Gastroesophageal sphincter (tissue), 4 donors: ENCODE measurements around the gene HLA-DQA1. TPM values are rescaled to one million over a fixed set of nuclear protein-coding genes. Genes with fewer than 3 reads are reported as not detected.
A peak's percentile ranks its signal among the peaks of the same experiment; 100 is the strongest.

Source experiments
- ATAC-seq: fragments of 150-250 bp; one replicate; pipeline ENCODE4 v1.9.1; 2016; ENCODE audit warnings: mild to moderate bottlenecking, moderate library complexity
- H3K27ac ChIP-seq, 4 donors: fragments of 200-600 bp; sonication (generic) in 3 of 4; 1 replicate in 3 of 4; 2 replicates in 1 of 4; pipeline ENCODE4 v1.5.1; 2016 to 2019
- H3K27me3 ChIP-seq: fragments of 200-600 bp; sonication (generic); one replicate; pipeline ENCODE4 v1.5.1; 2019
- H3K36me3 ChIP-seq, 2 donors: fragments of 200-600 bp; sonication (generic); one replicate each; pipeline ENCODE4 v1.5.1; 2019; ENCODE audit warnings: control low read depth in 1 of 2
- H3K4me1 ChIP-seq, 3 donors: fragments of 200-600 bp; sonication (generic); 1 replicate in 2 of 3; 2 replicates in 1 of 3; pipeline ENCODE4 v1.5.1; 2016 to 2019; ENCODE audit warnings: control low read depth in 2 of 3
- H3K4me3 ChIP-seq, 2 donors: fragments of 200-600 bp; sonication (generic); one replicate each; pipeline ENCODE4 v1.5.1; 2019; ENCODE audit warnings: mild to moderate bottlenecking in 1 of 2, moderate library complexity in 1 of 2
- H3K9me3 ChIP-seq, 3 donors: fragments of 200-600 bp; sonication (generic); one replicate each; pipeline ENCODE4 v1.5.1; 2017 to 2019; ENCODE audit warnings: control low read depth in 2 of 3
- EP300 ChIP-seq: sonication (generic); formaldehyde crosslinking; IDR thresholded peaks from one replicate; pipeline ENCODE4 v1.6.1; 2017; ENCODE audit warnings: antibody characterized with exemption, mild to moderate bottlenecking
- POLR2A ChIP-seq, 2 donors: fragments of 450-650 bp; IDR thresholded peaks; one replicate each; pipeline ENCODE4 v1.6.1; 2017; ENCODE audit warnings: antibody characterized with exemption in 2 of 2, mild to moderate bottlenecking in 2 of 2, moderate library complexity in 1 of 2
- POLR2AphosphoS5 ChIP-seq: sonication (generic); formaldehyde crosslinking; IDR thresholded peaks from one replicate; pipeline ENCODE4 v1.6.1; 2017; ENCODE audit warnings: antibody characterized with exemption
- WGBS, 2 donors: methylation state at CpG; one replicate each; pipeline ENCODE4 v1.1.5; 2018; ENCODE audit warnings: low coverage in 1 of 2; 5-methylcytosine and 5-hydroxymethylcytosine counted together
- total RNA-seq, 4 donors: library from RNA; depleted of rRNA; stranded (reverse); fragments of >200 nt; gene quantifications; one replicate each; pipeline ENCODE4 v1.1.0, GENCODE V29; 2016
- TF ChIP-seq, protein P1 (sequence below), 4 experiments: fragments of 200-600 bp in 2 of 4; fragments of 450-650 bp in 2 of 4; sonication (generic) in 1 of 4; IDR thresholded peaks; one replicate each; pipeline ENCODE4 v1.5.1; 2017 to 2019; ENCODE audit warnings: antibody characterized with exemption in 4 of 4, mild to moderate bottlenecking in 2 of 4, moderate library complexity in 2 of 4

HLA-DQA1 gene
- total RNA-seq, 4 donors from 2014 or later = 1.7 to 7.8 (median 4.3) TPM; not detected in 1

DNA sequence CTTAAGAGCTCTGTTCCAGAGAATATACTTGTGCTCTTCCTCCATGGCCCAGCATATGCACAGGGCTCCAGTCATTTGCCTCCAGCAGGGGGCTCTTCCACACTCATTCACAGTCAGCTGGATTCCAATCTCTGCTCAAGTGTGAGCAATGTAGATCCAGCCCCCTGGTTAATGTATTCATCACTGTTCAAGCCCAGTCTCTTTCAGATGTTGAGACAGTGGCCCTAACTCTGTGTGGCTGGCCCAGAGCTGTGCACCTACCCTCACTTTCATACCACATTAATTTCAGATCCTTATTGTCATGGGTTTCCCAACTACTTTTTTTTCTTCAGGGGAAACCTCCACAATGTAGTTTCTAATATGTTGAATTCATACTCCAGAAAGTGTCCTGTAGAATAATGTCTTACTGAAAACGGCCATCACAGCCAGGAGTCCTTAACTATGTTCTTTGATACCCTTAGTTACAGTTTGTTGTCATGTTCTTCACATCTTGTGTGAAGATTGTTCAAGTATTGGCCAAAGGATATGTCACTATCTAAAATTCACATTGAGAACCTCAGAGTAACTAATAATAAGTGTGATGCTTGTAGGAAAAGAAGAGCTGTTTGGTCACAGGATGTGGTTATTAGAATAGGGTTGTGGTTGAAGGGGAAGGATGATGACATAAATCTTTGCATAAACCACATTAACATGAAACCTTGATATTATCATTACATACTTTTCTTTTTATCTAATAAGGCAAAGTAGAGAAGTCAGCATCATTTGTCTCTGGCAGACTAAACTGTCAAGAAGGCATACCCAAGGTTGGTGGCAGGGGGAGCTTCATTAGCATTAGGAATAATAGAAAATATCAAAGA lies 14.4 kb upstream of the HLA-DQA1 start:
- Histone ChIP-seq H3K27me3 (no peaks in the 10 kb centered on the region), H3K36me3 (no peaks in the 10 kb centered on the region), H3K4me3 (no peak overlapping the region), H3K27ac (no peak overlapping the region), H3K4me1 (no peaks in the 10 kb centered on the region), H3K9me3 (no peaks in the 10 kb centered on the region)
- 62 to 77% methylated on average over 1 of the region's 1 CpG for WGBS, 2 donors
- no peak for TF ChIP-seq POLR2A (IDR thresholded peaks at IDR 0.05)
- no peak for TF ChIP-seq EP300
- TF ChIP-seq POLR2AphosphoS5 = no peak
- TF ChIP-seq, protein P1, sequence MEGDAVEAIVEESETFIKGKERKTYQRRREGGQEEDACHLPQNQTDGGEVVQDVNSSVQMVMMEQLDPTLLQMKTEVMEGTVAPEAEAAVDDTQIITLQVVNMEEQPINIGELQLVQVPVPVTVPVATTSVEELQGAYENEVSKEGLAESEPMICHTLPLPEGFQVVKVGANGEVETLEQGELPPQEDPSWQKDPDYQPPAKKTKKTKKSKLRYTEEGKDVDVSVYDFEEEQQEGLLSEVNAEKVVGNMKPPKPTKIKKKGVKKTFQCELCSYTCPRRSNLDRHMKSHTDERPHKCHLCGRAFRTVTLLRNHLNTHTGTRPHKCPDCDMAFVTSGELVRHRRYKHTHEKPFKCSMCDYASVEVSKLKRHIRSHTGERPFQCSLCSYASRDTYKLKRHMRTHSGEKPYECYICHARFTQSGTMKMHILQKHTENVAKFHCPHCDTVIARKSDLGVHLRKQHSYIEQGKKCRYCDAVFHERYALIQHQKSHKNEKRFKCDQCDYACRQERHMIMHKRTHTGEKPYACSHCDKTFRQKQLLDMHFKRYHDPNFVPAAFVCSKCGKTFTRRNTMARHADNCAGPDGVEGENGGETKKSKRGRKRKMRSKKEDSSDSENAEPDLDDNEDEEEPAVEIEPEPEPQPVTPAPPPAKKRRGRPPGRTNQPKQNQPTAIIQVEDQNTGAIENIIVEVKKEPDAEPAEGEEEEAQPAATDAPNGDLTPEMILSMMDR (IDR thresholded peaks at IDR 0.05) = peak in 2 of 4 experiments; percentile 25 to 48
- peak; percentile 13 for ATAC-seq

DNA sequence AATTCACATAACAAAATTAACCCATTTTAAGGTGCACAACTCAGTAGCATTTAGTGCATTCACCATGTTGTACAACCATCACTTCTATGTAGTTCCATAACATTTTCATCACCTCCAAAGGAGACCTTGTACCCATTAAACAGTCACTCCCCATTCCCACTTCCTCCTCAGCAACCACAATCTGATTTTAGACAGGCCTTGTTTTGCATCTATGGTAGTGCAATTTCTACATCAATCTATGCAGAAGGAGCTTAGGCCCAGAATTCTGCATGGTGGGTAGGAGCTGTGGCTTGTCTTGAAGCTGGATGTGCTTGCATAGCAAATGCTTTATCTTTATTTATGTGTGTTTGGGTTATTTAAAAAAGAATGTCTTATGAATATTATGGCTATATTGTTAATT lies 13.5 kb upstream of the HLA-DQA1 start:
- H3K9me3 ChIP-seq = no peaks in the 10 kb centered on the region
- no peaks in the 10 kb centered on the region for H3K4me1 ChIP-seq
- H3K27ac ChIP-seq = no peak overlapping the region
- no peak for ATAC-seq
- TF ChIP-seq, protein P1 (IDR thresholded peaks at IDR 0.05) = no peak
- TF ChIP-seq POLR2AphosphoS5 (no peak), EP300 (no peak), POLR2A (IDR thresholded peaks at IDR 0.05) (no peak)
- H3K27me3 ChIP-seq = no peaks in the 10 kb centered on the region
- no peaks in the 10 kb centered on the region for H3K36me3 ChIP-seq
- H3K4me3 ChIP-seq = no peak overlapping the region

DNA sequence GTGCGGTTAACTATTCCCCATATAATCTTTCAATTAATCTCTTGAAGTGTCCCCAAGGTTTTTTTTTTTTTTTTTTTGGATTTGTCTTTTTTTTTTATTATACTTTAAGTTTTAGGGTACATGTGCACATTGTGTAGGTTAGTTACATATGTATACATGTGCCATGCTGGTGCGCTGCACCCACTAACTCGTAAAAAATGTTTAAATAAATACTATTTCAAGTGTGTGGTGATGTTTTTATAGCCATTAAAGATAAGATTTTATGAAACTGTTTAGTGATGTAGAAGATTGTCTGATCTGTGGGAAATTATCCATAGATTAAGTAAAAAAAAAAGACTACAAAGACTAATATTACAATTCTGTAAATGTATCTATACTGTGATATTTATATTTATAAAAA lies 12.6 kb upstream of the HLA-DQA1 start:
- Histone ChIP-seq H3K4me1 (no peaks in the 10 kb centered on the region), H3K9me3 (no peaks in the 10 kb centered on the region), H3K27ac (no peak overlapping the region), H3K4me3 (no peak overlapping the region), H3K36me3 (no peaks in the 10 kb centered on the region), H3K27me3 (no peaks in the 10 kb centered on the region)
- TF ChIP-seq EP300 (no peak), POLR2AphosphoS5 (no peak), POLR2A (IDR thresholded peaks at IDR 0.05) (no peak)
- TF ChIP-seq, protein P1 (IDR thresholded peaks at IDR 0.05) = no peak
- WGBS, 2 donors = 0% methylated on average over 1 of the region's 3 CpGs
- no peak for ATAC-seq

DNA sequence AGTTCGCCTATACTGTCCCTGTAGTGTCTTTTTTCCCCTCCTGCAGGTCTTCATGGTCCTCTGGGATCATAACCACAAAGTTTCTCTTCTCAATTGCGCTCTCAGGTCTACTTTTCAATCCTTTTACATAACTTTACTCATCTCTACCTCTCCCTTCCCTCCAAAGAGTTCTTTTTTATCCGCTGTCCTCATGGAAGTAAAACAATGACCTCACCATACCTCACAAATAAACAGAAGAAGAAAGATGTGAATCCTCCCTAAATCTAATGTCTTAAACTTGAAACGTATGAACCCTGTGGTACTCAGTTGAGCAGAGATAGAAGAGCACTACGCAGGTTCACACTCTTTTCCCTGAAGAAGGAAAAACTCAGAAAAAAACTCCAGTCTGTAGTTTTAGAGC lies 12.1 kb upstream of the HLA-DQA1 start:
- 21 to 43% methylated on average over 3 to 4 of the region's 5 CpGs for WGBS, 2 donors
- Histone ChIP-seq H3K27me3 (no peaks in the 10 kb centered on the region), H3K9me3 (no peaks in the 10 kb centered on the region), H3K27ac (no peak overlapping the region), H3K4me3 (no peak overlapping the region), H3K36me3 (no peaks in the 10 kb centered on the region), H3K4me1 (no peaks in the 10 kb centered on the region)
- TF ChIP-seq, protein P1 (IDR thresholded peaks at IDR 0.05) = no peak
- no peak for ATAC-seq

DNA sequence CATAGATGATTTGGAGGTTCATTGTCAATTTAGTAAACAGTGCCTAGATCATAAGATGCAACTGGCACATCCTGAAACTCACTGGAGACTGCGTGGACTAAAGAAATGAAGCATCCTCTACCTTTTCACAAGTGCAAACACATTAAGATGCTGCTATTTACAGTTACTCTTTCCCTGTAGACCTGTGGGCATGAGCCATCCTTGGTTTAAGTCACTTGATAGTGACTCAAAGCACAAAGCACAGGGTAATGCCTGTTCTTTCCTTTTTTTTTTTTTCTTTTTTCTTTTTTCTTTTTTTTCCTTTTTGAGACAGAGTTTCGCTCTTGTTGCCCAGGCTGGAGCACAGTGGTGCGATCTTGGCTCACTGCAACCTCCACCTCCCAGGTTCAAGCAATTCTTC lies 10.0 kb upstream of the HLA-DQA1 start:
- H3K36me3 ChIP-seq = no peaks in the 10 kb centered on the region
- TF ChIP-seq POLR2A (IDR thresholded peaks at IDR 0.05) (no peak), EP300 (no peak), POLR2AphosphoS5 (no peak)
- TF ChIP-seq, protein P1 (IDR thresholded peaks at IDR 0.05) = no peak
- no peak overlapping the region for H3K4me3 ChIP-seq
- no peak overlapping the region for H3K27ac ChIP-seq
- no peaks in the 10 kb centered on the region for H3K27me3 ChIP-seq
- no peaks in the 10 kb centered on the region for H3K9me3 ChIP-seq
- ATAC-seq = no peak
- WGBS, 2 donors = 0% methylated on average over 1 of the region's 3 CpGs
- no peaks in the 10 kb centered on the region for H3K4me1 ChIP-seq
